Ishikawa (cell line): ENCODE results near the gene TMEM132D.

ENCODE experiments used
- CEBPB ChIP-seq: IDR thresholded peaks from 2 replicates; pipeline ENCODE4 v1.6.1; 2012
- CREB1 ChIP-seq: IDR thresholded peaks from 2 replicates; pipeline ENCODE4 v1.6.1; 2012; ENCODE audit warnings: low read depth
- EGR1 ChIP-seq: IDR thresholded peaks from 2 replicates; pipeline ENCODE4 v1.6.1; 2012
- EP300 ChIP-seq: IDR thresholded peaks from 2 replicates; pipeline ENCODE4 v1.6.1; 2012; ENCODE audit warnings: borderline replicate concordance
- FOXM1 ChIP-seq: IDR thresholded peaks from 2 replicates; pipeline ENCODE4 v1.6.1; 2012; ENCODE audit warnings: low read depth, borderline replicate concordance
- MAX ChIP-seq: IDR thresholded peaks from 2 replicates; pipeline ENCODE4 v1.6.1; 2012
- NFIC ChIP-seq: IDR thresholded peaks from 2 replicates; pipeline ENCODE4 v1.6.1; 2012
- RAD21 ChIP-seq: IDR thresholded peaks from 2 replicates; pipeline ENCODE4 v1.6.1; 2012; ENCODE audit warnings: low read depth
- REST ChIP-seq: IDR thresholded peaks from 2 replicates; pipeline ENCODE4 v1.6.1; 2012; ENCODE audit warnings: low read depth, mild to moderate bottlenecking
- TAF1 ChIP-seq: IDR thresholded peaks from 2 replicates; pipeline ENCODE4 v1.6.1; 2012; ENCODE audit warnings: low read depth, mild to moderate bottlenecking
- TCF12 ChIP-seq: IDR thresholded peaks from 2 replicates; pipeline ENCODE4 v1.6.1; 2012; ENCODE audit warnings: low read depth
- TEAD4 ChIP-seq: IDR thresholded peaks from 2 replicates; pipeline ENCODE4 v1.6.1; 2012
- USF1 ChIP-seq: IDR thresholded peaks from 2 replicates; pipeline ENCODE4 v1.6.1; 2012
- YY1 ChIP-seq: IDR thresholded peaks from 2 replicates; pipeline ENCODE4 v1.6.1; 2012; ENCODE audit warnings: low read depth
- ZBTB7A ChIP-seq: IDR thresholded peaks from 2 replicates; pipeline ENCODE4 v1.6.1; 2012; ENCODE audit warnings: low read depth

TMEM132D gene

GRCh38 chr12:129873111-129873832, 30.6 kb downstream of the TMEM132D start:
- TF ChIP-seq YY1 (no peak), USF1 (no peak), TAF1 (no peak), CEBPB (no peak), CREB1 (no peak), EP300 (no peak), RAD21 (no peak), FOXM1 (no peak), MAX (no peak), REST (no peak), TEAD4 (no peak), TCF12 (no peak), NFIC (no peak), EGR1 (no peak), ZBTB7A (no peak)

- TF ChIP-seq MAX (no peak), FOXM1 (no peak), EP300 (no peak), TCF12 (no peak), ZBTB7A (no peak), CEBPB (no peak), REST (no peak), EGR1 (no peak), TAF1 (no peak), USF1 (no peak), RAD21 (no peak), CREB1 (no peak)
These were observed 31.5 kb downstream of the TMEM132D start for GRCh38 chr12:129871991-129872972.

- TF ChIP-seq TCF12 = no peak
- no peak for TF ChIP-seq ZBTB7A
- TF ChIP-seq EP300 = no peak
These were observed 33.0 kb downstream of the TMEM132D start for GRCh38 chr12:129870796-129871195.

GRCh38 chr12:129870136-129870535, 33.7 kb downstream of the TMEM132D start:
- no peak for TF ChIP-seq EP300
- no peak for TF ChIP-seq CREB1
- no peak for TF ChIP-seq ZBTB7A
- TF ChIP-seq TAF1 = no peak
- TF ChIP-seq NFIC = no peak
- no peak for TF ChIP-seq YY1
- no peak for TF ChIP-seq CEBPB

GRCh38 chr12:129868575-129868974, 35.2 kb downstream of the TMEM132D start:
- TF ChIP-seq REST = no peak
- TF ChIP-seq MAX = no peak
- no peak for TF ChIP-seq CREB1
- TF ChIP-seq TCF12 = no peak
- TF ChIP-seq USF1 = no peak
- TF ChIP-seq TEAD4 = no peak
- no peak for TF ChIP-seq ZBTB7A
- no peak for TF ChIP-seq EGR1
- TF ChIP-seq EP300 = no peak
- TF ChIP-seq CEBPB = no peak
- TF ChIP-seq NFIC = no peak
